22Rv1 (cell line): Measurements from ENCODE around the gene TCP11.

Experiments used
- ZFX ChIP-seq: fragments of 450-650 bp; IDR thresholded peaks from 2 replicates; pipeline ENCODE4 v1.6.1; 2017; ENCODE audit warnings: antibody characterized with exemption, borderline replicate concordance
- TF ChIP-seq, protein P1 (sequence below): fragments of 450-650 bp; IDR thresholded peaks from 2 replicates; pipeline ENCODE4 v1.5.1; 2017; ENCODE audit warnings: mild to moderate bottlenecking

DNA sequence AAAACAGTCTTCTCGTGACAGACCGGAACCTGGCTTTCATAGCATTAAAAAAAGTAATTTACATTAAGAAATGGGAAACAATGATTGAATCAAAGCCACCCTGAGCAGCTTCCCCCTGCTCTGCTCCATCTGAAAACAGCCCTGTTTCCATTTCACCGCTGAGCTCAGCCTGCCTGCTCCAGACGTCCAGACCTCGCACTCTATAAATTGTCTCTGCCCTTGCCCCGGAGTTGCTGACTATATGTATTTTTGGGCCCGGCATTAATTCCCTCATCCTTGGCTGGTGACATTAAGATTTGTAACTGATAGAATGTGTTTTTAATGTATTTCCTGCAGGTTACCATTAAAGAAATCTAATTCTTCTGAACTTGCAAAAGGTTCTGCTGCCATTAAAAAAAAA, 22.7 kb upstream of the TCP11 start:
- TF ChIP-seq, protein P1, sequence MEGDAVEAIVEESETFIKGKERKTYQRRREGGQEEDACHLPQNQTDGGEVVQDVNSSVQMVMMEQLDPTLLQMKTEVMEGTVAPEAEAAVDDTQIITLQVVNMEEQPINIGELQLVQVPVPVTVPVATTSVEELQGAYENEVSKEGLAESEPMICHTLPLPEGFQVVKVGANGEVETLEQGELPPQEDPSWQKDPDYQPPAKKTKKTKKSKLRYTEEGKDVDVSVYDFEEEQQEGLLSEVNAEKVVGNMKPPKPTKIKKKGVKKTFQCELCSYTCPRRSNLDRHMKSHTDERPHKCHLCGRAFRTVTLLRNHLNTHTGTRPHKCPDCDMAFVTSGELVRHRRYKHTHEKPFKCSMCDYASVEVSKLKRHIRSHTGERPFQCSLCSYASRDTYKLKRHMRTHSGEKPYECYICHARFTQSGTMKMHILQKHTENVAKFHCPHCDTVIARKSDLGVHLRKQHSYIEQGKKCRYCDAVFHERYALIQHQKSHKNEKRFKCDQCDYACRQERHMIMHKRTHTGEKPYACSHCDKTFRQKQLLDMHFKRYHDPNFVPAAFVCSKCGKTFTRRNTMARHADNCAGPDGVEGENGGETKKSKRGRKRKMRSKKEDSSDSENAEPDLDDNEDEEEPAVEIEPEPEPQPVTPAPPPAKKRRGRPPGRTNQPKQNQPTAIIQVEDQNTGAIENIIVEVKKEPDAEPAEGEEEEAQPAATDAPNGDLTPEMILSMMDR = no peak
- TF ChIP-seq ZFX = no peak
